Activated naive CD4-positive, alpha-beta T cell treated with anti-CD3 and anti-CD28 coated beads, Interleukin-2, amount 10 ng/mL, durations not matched to agents 7 days and 5 days (primary cell): ENCODE data around the gene TIAM2.

Source experiments
- CTCF ChIA-PET: fragments of 350-600 bp; sonication (Branson Sonifier 250); formaldehyde crosslinking; loops from one replicate; lab custom pipeline; 2021; ENCODE audit warnings: antibody characterized with exemption; lab: Charles Lee
- DNase-seq: peaks from one replicate; pipeline ENCODE4 v3.0.0-alpha.2; 2020
- H3K27ac Mint-ChIP-seq: one replicate; pipeline ENCODE4 v1.8.0; 2021; ENCODE audit warnings: mild to moderate bottlenecking, moderate library complexity, mixed read lengths
- H3K27me3 Mint-ChIP-seq: one replicate; pipeline ENCODE4 v1.8.0; 2021; ENCODE audit warnings: mild to moderate bottlenecking, mixed read lengths
- H3K36me3 Mint-ChIP-seq: one replicate; pipeline ENCODE4 v1.8.0; 2021; ENCODE audit warnings: mixed read lengths
- H3K4me1 Mint-ChIP-seq: one replicate; pipeline ENCODE4 v1.8.0; 2021; ENCODE audit warnings: mixed read lengths
- H3K4me3 Mint-ChIP-seq: one replicate; pipeline ENCODE4 v1.8.0; 2021; ENCODE audit warnings: mild to moderate bottlenecking, moderate library complexity, mixed read lengths
- H3K9me3 Mint-ChIP-seq: one replicate; pipeline ENCODE4 v1.8.0; 2021; ENCODE audit warnings: mixed read lengths

The TIAM2 gene

DNA sequence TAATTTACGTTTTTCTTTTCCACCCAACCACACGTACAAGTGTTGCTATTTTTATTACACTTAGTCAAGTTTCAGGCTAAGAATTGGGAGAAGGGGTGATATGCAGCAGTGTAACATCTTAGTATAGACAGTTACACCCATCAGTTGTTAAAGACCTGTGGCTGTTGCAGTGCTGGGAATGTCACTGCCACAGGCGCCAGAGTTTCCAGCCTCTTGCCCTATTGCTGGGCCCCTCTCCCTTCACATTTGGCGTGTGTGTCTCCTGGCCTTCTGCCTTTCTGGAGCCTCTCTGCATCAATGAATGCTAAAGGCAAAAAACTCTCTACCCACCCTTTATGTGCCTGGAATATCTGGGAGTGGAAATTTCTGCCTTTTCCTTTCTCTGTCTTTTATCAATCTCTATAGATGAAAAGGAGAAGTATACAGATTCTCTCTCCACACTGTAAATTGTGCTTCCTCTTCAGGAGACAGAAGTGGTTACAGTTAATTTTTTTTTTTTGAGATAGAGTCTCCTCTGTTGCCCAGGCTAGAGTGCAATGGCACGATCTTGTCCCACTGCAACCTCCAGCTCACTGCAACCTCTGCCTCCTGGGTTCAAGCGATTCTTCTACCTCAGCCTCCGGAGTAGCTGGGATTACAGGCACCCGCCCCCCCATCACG is 73.0 kb downstream of the TIAM2 start:
- Mint-ChIP-seq H3K27ac (no peak overlapping the region), H3K27me3 (no peaks in the 10 kb centered on the region), H3K4me3 (no peak overlapping the region), H3K4me1 (no peaks in the 10 kb centered on the region), H3K36me3 (no peaks in the 10 kb centered on the region), H3K9me3 (no peaks in the 10 kb centered on the region)
- CTCF ChIA-PET = no interaction called here
- DNase-seq = no peak

DNA sequence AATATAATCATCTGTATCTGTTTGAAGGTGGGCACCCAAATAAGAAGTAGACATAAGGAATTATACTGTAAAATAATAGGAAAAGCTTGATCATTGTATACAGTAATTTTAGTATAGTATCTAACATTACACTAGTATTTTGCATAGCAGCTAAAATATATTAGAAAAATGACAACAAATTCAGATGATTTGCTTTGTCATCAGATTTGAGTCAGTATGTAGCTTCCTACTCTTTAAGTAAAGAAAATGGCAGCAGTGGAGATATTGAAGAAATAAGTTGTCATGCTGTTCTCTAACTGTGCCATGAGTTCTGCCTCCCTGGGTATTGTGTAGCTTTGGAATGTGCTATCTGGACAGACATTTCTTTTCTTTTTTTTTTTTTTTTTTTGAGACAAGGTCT is 74.4 kb downstream of the TIAM2 start:
- no peaks in the 10 kb centered on the region for H3K36me3 Mint-ChIP-seq
- CTCF ChIA-PET = no interaction called here
- H3K4me1 Mint-ChIP-seq = no peaks in the 10 kb centered on the region
- DNase-seq = no peak
- no peaks in the 10 kb centered on the region for H3K27me3 Mint-ChIP-seq
- no peaks in the 10 kb centered on the region for H3K9me3 Mint-ChIP-seq
- H3K27ac Mint-ChIP-seq = no peak overlapping the region
- no peak overlapping the region for H3K4me3 Mint-ChIP-seq

DNA sequence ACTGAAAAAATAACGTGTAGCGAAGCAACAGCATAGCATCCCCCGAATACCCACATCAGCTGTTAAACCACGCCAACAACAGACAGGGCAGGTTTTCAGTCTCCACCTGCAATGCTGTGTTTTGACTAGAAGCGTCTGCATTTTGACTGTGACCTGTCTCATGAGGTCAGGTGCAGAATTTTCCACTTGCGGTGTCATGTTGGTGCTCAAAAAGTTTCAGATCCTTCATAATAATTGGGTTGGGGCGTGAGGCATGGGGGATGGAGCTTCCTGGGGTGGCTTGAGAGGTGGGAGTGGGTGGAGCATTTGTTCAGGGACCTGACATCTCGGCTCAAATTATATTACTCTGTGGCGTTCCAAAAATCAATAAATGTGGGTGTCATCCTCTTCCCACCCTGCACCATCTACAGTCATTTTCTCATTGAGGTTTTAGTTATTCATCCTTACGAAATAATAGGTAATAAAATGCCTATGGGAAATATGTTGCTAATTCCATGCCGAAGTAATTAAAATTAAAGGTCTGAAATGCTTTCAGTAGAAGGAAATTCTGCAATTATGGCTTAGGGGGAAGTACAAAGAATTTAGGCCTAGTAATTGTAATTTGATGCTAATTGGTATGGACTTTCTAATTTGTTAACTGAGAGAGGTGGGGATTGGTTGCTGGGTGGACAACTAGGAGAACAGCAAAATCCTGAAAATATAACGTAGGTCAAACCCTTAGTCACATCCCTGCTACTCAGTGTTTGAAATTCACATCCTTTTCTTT is 81.0 kb downstream of the TIAM2 start:
- H3K27me3 Mint-ChIP-seq = peaks cover 3% of the 10 kb centered on the region
- H3K4me3 Mint-ChIP-seq = no peak overlapping the region
- peaks cover 21% of the 10 kb centered on the region for H3K4me1 Mint-ChIP-seq
- no peaks in the 10 kb centered on the region for H3K9me3 Mint-ChIP-seq
- CTCF ChIA-PET = no interaction called here
- no peak overlapping the region for H3K27ac Mint-ChIP-seq
- no peaks in the 10 kb centered on the region for H3K36me3 Mint-ChIP-seq
- no peak for DNase-seq

DNA sequence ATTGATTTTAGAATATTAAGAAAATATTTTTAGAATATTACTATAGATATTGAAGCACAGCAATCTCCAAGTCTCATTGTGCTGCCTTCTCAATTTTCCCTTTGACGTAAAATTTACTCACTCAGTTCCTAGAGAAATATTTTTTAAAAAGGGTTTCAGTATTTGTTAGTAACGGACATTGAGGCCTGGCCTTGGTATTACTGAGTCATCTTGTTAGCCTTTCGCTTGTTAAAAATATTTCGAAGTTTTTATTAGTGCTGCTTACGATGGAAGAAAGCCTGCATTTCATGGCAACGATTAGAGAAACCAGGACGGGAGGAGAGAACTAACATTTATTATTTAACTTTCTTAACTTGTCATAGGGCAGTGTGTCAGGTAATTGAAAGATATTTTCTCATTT is 82.2 kb downstream of the TIAM2 start:
- H3K4me3 Mint-ChIP-seq = no peak overlapping the region
- no peaks in the 10 kb centered on the region for H3K9me3 Mint-ChIP-seq
- H3K27ac Mint-ChIP-seq = no peak overlapping the region
- DNase-seq = no peak
- no peaks in the 10 kb centered on the region for H3K36me3 Mint-ChIP-seq
- H3K4me1 Mint-ChIP-seq = peaks cover 21% of the 10 kb centered on the region
- CTCF ChIA-PET = no interaction called here
- H3K27me3 Mint-ChIP-seq = peaks cover 3% of the 10 kb centered on the region

DNA sequence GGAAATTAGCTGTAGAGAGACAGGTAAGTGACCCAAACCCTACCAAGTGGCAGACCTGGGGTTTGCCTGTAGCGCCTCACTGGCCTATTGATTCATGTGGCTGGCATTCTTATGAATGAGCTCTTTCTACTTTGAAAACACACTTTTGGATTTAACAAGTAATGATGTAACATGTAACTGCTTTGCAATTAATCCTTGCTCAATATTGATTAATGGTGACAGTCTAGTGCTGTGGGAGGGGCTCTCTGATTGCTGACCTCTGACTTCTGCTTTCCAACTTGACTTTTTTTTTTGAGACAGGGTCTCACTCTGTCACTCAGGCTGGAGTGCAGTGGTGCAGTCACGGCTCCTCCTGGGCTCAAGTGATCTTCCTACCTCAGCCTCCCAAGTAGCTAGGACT is 82.7 kb downstream of the TIAM2 start:
- H3K4me1 Mint-ChIP-seq = peaks cover 21% of the 10 kb centered on the region
- no peak for DNase-seq
- H3K36me3 Mint-ChIP-seq = no peaks in the 10 kb centered on the region
- CTCF ChIA-PET = no interaction called here
- H3K9me3 Mint-ChIP-seq = no peaks in the 10 kb centered on the region
- no peak overlapping the region for H3K27ac Mint-ChIP-seq
- H3K4me3 Mint-ChIP-seq = no peak overlapping the region
- H3K27me3 Mint-ChIP-seq = peaks cover 3% of the 10 kb centered on the region

DNA sequence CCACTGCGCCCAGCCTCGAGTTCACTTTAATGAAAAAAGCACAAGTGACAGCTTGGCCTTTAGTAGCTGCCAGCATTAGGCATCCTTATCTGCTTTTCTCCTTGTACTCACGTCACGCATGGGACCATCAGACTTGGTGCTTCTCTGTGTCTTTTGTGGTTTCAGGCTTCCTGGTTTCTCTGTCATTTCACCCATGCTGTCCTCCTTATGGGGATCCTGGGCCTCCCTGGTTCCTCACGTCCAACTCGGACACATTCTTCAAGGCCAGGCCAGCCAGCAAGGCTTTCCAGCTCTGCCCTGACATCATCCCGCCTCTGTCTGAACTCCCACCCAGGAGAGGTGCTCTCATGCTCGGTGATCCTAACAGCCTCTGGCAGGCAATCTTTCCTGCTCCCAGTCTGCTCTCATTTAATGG is 83.2 kb downstream of the TIAM2 start:
- Mint-ChIP-seq H3K4me1 (peaks cover 21% of the 10 kb centered on the region), H3K36me3 (no peaks in the 10 kb centered on the region), H3K27me3 (peaks cover 3% of the 10 kb centered on the region), H3K27ac (no peak overlapping the region), H3K9me3 (no peaks in the 10 kb centered on the region), H3K4me3 (no peak overlapping the region)
- no peak for DNase-seq
- CTCF ChIA-PET = no interaction called here

DNA sequence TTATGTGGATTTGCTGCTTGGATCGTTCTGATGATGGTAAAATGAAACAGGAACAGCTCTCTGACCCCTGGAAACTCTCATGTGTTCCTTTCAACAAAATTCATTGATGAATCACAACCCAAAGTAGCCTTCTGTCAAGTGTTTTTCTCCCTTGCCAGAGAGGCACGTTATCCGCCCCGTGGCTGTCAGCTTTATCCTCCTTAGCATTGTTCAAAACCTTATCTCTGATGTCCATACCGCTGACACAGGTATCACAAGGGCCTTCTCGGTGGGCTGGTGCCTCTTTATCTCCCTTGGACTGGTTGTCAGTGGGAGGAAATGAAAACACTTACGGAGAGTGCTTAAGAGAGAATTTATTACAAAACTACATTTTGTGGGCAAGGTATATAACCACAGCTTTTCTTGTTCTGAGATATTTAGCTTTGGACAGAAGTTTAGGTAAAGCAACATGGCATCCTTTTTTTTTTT is 84.9 kb downstream of the TIAM2 start:
- Mint-ChIP-seq H3K9me3 (no peaks in the 10 kb centered on the region), H3K4me1 (peaks cover 21% of the 10 kb centered on the region), H3K36me3 (no peaks in the 10 kb centered on the region), H3K27ac (no peak overlapping the region), H3K27me3 (no peaks in the 10 kb centered on the region), H3K4me3 (no peak overlapping the region)
- DNase-seq = no peak
- CTCF ChIA-PET = interaction anchor here (0.6 to 1.5 kb wide), 5 partner anchors 40 to 404 kb away, joined by 3 to 4 read pairs (median 3); no protein-coding TSS in a partner anchor

DNA sequence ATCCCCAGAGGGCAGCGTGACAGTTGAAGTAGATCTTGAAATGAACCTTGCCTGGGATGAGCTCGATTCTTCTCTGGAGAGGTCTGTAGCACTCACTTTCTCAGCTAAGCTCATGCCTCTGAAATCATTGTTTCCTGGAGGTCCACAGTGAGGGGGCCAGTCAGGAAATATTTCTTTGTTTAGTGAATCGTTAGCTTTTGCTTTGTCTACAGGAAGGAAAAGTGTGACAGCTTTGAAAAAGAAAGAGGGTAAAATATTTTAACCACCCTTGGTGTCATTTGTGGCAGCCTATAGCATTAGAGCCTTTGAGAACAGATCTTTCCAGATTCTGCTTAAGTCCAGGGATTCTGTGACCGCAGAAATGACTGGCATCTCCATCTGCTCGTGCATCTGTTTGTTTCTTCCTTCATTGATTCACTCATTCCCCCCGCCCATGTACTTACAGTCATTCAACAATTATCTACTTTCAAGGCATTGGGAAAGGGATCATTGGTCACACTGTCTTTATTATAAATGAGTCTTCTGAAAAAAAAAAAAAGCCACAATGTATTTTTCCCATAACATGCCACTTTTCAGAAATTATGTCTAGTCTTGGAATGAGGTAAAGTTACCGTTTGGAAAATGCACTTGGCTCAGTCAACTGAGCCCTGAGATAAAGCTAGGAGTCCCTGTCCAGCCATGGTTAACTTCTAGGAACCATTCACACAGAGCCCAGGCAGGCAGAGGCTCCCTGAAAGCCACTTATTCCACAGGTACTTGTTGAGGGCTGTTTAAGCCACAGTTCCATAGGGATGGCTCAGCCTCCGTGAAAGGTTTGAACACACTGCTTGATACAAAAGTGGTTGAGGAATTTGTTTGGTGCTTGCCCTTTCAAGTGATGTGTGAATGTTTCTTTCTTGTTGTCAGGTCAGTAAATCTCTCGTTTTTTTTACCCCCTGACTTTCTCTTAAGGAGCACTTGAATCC is 86.0 kb downstream of the TIAM2 start:
- H3K4me3 Mint-ChIP-seq = no peak overlapping the region
- H3K9me3 Mint-ChIP-seq = no peaks in the 10 kb centered on the region
- no peak overlapping the region for H3K27ac Mint-ChIP-seq
- no peaks in the 10 kb centered on the region for H3K36me3 Mint-ChIP-seq
- H3K27me3 Mint-ChIP-seq = peaks cover 3% of the 10 kb centered on the region
- peaks cover 21% of the 10 kb centered on the region for H3K4me1 Mint-ChIP-seq
- DNase-seq = no peak
- CTCF ChIA-PET = interaction anchor here (1.0 to 1.5 kb wide), 4 partner anchors 12 to 406 kb away, joined by 3 read pairs; no protein-coding TSS in a partner anchor

DNA sequence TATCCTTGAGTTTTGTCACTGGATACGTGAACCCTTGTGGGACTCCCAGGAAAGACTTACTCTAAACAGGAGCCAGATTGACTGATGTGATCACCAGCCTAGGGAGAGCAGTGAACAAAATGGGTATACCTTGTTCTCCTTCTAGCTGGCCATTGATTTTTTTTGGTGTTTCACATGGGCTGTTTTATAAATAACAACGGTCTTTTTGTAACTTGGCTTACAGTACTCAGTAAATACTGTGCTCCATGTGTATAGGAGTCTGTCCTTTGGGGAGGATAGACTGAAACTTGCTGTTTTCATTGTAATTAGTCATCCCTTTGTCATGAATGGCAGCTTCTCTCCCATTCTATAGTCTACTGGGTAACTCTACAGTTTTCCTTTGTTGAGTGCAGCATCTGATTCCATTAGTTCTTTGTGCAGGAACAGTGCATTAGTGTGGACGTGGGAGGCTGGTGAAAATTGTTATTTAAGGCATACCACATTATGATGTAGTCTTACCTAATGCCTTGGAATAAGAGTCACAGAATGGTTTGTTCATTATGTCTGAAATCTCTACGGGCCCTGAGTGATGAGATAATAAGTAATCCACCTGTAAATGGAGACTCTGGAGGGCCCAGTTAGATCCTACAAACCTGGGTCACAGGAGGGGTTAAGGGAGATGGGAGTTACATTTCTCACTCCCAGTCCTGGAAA is 89.5 kb downstream of the TIAM2 start:
- peaks cover 3% of the 10 kb centered on the region for H3K27me3 Mint-ChIP-seq
- H3K4me3 Mint-ChIP-seq = no peak overlapping the region
- no peak for DNase-seq
- no peak overlapping the region for H3K27ac Mint-ChIP-seq
- CTCF ChIA-PET = interaction anchor here (1.0 kb wide), 1 partner anchor 24 kb away, joined by 3 read pairs; no protein-coding TSS in a partner anchor
- H3K36me3 Mint-ChIP-seq = no peaks in the 10 kb centered on the region
- H3K4me1 Mint-ChIP-seq = peaks cover 14% of the 10 kb centered on the region
- H3K9me3 Mint-ChIP-seq = no peaks in the 10 kb centered on the region

DNA sequence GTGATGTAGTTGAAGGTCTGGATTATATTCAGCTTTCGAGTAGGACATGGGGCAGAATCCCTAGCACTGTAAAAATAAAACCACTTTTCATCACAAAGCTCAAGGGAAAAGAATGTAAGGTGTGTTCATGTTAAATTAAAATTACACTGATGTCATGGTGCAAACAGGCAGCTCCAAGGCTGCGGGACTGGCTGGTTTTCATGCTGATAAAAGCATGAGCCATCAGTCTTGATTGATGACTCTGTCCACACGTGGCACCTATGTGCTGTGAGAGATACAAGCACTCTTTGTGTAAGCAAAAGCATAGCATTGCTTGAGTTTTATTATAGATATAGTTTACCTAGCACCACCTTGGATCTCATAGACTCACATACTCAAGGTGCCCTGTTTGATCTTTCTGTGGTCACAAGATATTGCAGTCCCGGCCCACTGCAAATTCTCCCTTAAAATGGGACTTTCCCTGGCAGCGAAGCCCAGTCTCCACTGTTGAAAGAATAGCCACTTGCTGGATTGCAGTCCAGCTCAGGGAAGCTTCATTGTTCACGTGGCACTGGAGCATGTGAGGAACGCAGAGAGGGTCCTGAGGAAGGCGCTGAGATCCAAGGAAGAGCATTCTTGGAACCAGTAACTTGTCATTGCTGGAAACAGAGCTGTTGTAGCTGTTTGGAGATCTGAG is 90.6 kb downstream of the TIAM2 start:
- Mint-ChIP-seq H3K4me3 (no peak overlapping the region), H3K27me3 (peaks cover 3% of the 10 kb centered on the region), H3K9me3 (no peaks in the 10 kb centered on the region), H3K4me1 (peaks cover 4% of the 10 kb centered on the region), H3K27ac (no peak overlapping the region), H3K36me3 (no peaks in the 10 kb centered on the region)
- no peak for DNase-seq
- CTCF ChIA-PET = interaction anchor here (1.0 kb wide), 1 partner anchor 25 kb away, joined by 3 read pairs; no protein-coding TSS in a partner anchor

DNA sequence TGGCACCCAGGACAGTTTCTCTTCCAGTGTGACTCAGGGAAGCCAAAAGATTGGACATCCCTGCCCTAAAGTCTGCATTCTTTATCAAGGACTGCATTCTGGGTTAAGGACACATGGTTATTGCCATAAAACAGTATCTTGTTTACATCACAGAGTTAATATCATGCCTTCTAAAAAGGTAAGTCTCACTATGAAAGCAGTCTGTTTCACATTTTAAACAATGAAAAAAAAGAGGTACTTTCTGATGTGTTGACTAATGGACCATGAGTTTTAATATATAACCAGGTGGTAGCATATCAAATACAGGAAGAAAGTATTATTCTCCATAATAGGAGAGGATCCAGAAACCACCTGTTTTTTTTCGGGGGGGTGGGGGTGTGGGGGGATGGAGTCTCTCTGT is 93.7 kb downstream of the TIAM2 start:
- Mint-ChIP-seq H3K27ac (no peak overlapping the region), H3K27me3 (peaks cover 3% of the 10 kb centered on the region), H3K4me1 (no peaks in the 10 kb centered on the region), H3K4me3 (no peak overlapping the region), H3K36me3 (no peaks in the 10 kb centered on the region), H3K9me3 (no peaks in the 10 kb centered on the region)
- CTCF ChIA-PET = no interaction called here
- DNase-seq = no peak

DNA sequence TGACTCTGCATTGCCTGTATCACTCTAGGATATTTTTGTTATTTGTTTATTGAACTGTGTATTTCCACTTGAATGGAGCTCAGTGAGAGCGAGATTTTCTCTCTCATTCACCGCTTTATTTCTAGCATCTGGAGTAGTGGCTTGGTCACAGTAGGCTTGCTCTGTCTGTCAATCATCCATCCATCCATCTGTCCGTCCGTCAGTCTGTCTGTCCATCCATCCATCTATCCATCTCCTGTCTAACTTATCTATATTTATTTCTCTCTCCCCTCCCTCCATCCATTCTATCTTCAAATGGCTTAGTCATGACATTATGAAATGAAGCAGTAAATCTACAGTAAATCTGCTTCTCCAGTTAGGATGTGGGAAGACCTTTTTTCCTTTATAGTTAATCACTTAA is 94.6 kb downstream of the TIAM2 start:
- Mint-ChIP-seq H3K27me3 (peaks cover 3% of the 10 kb centered on the region), H3K4me1 (no peaks in the 10 kb centered on the region), H3K36me3 (no peaks in the 10 kb centered on the region), H3K9me3 (no peaks in the 10 kb centered on the region), H3K4me3 (no peak overlapping the region), H3K27ac (no peak overlapping the region)
- DNase-seq = no peak
- CTCF ChIA-PET = no interaction called here

DNA sequence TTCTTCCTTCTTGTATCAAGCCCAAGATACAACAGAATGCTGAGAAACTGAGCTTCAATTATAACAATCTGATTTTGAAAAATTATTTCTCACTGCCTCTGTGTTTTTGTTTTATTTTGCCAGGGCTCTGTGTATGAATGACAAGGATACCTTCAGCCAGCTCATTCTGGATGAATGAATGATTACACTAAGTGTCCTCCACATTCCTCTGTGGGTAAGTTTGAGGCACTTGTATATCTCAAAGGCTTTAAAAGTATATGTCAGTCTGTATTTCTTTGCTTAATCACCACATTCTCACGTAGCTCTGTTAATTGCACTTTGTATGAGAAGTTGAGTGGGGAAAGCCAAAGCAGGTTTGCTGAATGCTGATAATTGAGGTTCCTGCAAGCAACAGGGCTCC is 95.1 kb downstream of the TIAM2 start:
- H3K4me3 Mint-ChIP-seq = no peak overlapping the region
- CTCF ChIA-PET = no interaction called here
- H3K27me3 Mint-ChIP-seq = peaks cover 3% of the 10 kb centered on the region
- no peaks in the 10 kb centered on the region for H3K4me1 Mint-ChIP-seq
- no peaks in the 10 kb centered on the region for H3K36me3 Mint-ChIP-seq
- H3K9me3 Mint-ChIP-seq = no peaks in the 10 kb centered on the region
- H3K27ac Mint-ChIP-seq = no peak overlapping the region
- DNase-seq = no peak
